ENCODE measurements around the gene TPX2. TPM values are rescaled to one million over a fixed set of nuclear protein-coding genes. Genes with fewer than 3 reads are reported as not detected.
A peak's percentile ranks its signal among the peaks of the same experiment; 100 is the strongest.

The TPX2 gene
- total and polyA plus RNA-seq, 10 of the 15 experiments (the other 5 are each of a cell fraction or from before 2014, with no cell fraction given), result 29.7 to 144 (median 89.0) TPM

- SMC1A ChIA-PET (ENCODE audit: uncharacterized antibody, unreplicated experiment), result no interaction called here
- Histone ChIP-seq H3K4me2 (ENCODE audit: control insufficient read depth, insufficient read depth) (no peak overlapping the region), H3K9me3 (replicated peaks; ENCODE audit: control insufficient read depth, insufficient read depth, low read length) (no peaks in the 10 kb centered on the region), H3K79me2 (ENCODE audit: control insufficient read depth, insufficient read depth, low read length) (no peaks in the 10 kb centered on the region), H3K27ac (ENCODE audit: control insufficient read depth, insufficient read depth) (no peak overlapping the region), H4K20me1 (ENCODE audit: control insufficient read depth, insufficient read depth) (no peaks in the 10 kb centered on the region; the same call in 1 of the 2 replicates), H2AFZ (ENCODE audit: control insufficient read depth, low read depth, low read length) (no peak overlapping the region), H3K27me3 (replicated peaks in 1 of 2; ENCODE audit: control insufficient read depth in 2 of 2, insufficient read depth in 2 of 2, low read length in 1 of 2) (no peaks in the 10 kb centered on the region; a peak in 1 of 4 replicates), H3K4me3 (no peak overlapping the region), H3K36me3 (ENCODE audit: control insufficient read depth in 2 of 2, insufficient read depth in 2 of 2, low read length in 1 of 2) (no peaks in the 10 kb centered on the region), H3K4me1 (ENCODE audit: control insufficient read depth, insufficient read depth, low read length) (peaks cover 5% of the 10 kb centered on the region; the same call in 1 of the 2 replicates), H3K9ac (ENCODE audit: control insufficient read depth, insufficient read depth, low read length) (no peak overlapping the region)
- in situ Hi-C loops (cut with MboI), result no loop called here
- TF ChIP-seq NR2C1 (IDR thresholded peaks at IDR 0.05) (peak; percentile 56; the same call in 1 of the 2 replicates), ESRRA (IDR thresholded peaks at IDR 0.05; ENCODE audit: low read length) (no peak), NR2F1 (conservative IDR thresholded peaks at IDR 0.05) (peak; percentile 69), SMAD1 (IDR thresholded peaks at IDR 0.05; ENCODE audit: low read depth, partially characterized antibody) (no peak), RCOR1 (conservative IDR thresholded peaks at IDR 0.05; ENCODE audit: low read depth, low read length) (no peak), ZBTB4 (CRISPR knock-in tag; IDR thresholded peaks at IDR 0.05) (no peak), CEBPB (IDR thresholded peaks at IDR 0.05; ENCODE audit: borderline replicate concordance in 1 of 2, low read depth in 2 of 2, low read length in 2 of 2) (no peak), CHD1 (IDR thresholded peaks at IDR 0.05; ENCODE audit: low read depth, low read length) (no peak), ZNF24 (IDR thresholded peaks at IDR 0.05) (no peak), WRNIP1 (IDR thresholded peaks at IDR 0.05; ENCODE audit: borderline replicate concordance, low read depth, low read length) (no peak), NR2C2 (IDR thresholded peaks at IDR 0.05; ENCODE audit: borderline replicate concordance, control insufficient read depth, insufficient read length, low read depth) (peak; percentile 47), POU2F2 (IDR thresholded peaks at IDR 0.05; ENCODE audit: borderline replicate concordance, low read depth, low read length) (no peak), POLR2A (IDR thresholded peaks at IDR 0.05; ENCODE audit: low read depth, low read length) (no peak)
- ATAC-seq (no peak), FAIRE-seq (no peak), DNase-seq (ENCODE audit: low read depth, low spot score) (no peak)
- RAD21 ChIA-PET (ENCODE audit: unreplicated experiment), result interaction anchor here (1.2 to 1.4 kb wide), 2 partner anchors 9 to 20 kb away, joined by 3 to 5 read pairs; no protein-coding TSS in a partner anchor
- POLR2A ChIA-PET, result no interaction called here
- CTCF ChIA-PET, result interaction anchor here (1.3 to 7.3 kb wide), 3 partner anchors 9 to 20 kb away, joined by 5 to 109 read pairs (median 10); partner anchors contain the start of gene MYLK2
- BruUV-seq (replicated peaks), result no TSS peak
- intact Hi-C loops (cut with micrococcal nuclease; ENCODE audit: unreplicated experiment), result no loop called here
- 37% methylated on average over 6 of the region's 6 CpGs for WGBS (ENCODE audit: insufficient coverage, insufficient replicate concordance, low lambda C conversion rate, missing lambda C conversion rate)
Measured at GRCh38 chr20:31843288-31843687, 104.2 kb downstream of the TPX2 start.
